ENCODE results near the gene AGL. TPM values are rescaled to one million over a fixed set of nuclear protein-coding genes. Genes with fewer than 3 reads are reported as not detected.

Gene AGL
- total and polyA plus RNA-seq, 10 of the 15 experiments (the other 5 are each of a cell fraction or from before 2014, with no cell fraction given), result 5.6 to 21.6 (median 13.7) TPM

GRCh38 chr1:99818063-99818699, 32.0 kb upstream of the AGL start:
- in situ Hi-C loops (cut with MboI) (no loop called here), intact Hi-C loops (cut with micrococcal nuclease; ENCODE audit: unreplicated experiment) (no loop called here)
- no peak overlapping the region for H3K9ac ChIP-seq (ENCODE audit: control insufficient read depth, insufficient read depth, low read length)
- WGBS (ENCODE audit: insufficient coverage, insufficient replicate concordance, low lambda C conversion rate, missing lambda C conversion rate), result 82% methylated on average over 3 of the region's 3 CpGs
- BruUV-seq (replicated peaks), result no TSS peak
- ATAC-seq (no peak), FAIRE-seq (no peak), DNase-seq (ENCODE audit: low read depth, low spot score) (no peak)
- H3K4me3 ChIP-seq, result no peak overlapping the region
- H3K36me3 ChIP-seq (ENCODE audit: control insufficient read depth in 2 of 2, insufficient read depth in 2 of 2, low read length in 1 of 2), result no peaks in the 10 kb centered on the region
- no peaks in the 10 kb centered on the region for H3K27me3 ChIP-seq (replicated peaks in 1 of 2; ENCODE audit: control insufficient read depth in 2 of 2, insufficient read depth in 2 of 2, low read length in 1 of 2)
- ChIA-PET POLR2A (no interaction called here), SMC1A (ENCODE audit: uncharacterized antibody, unreplicated experiment) (interaction anchor here (1.8 kb wide), 1 partner anchor 641 kb away, joined by 4 read pairs; no protein-coding TSS in a partner anchor), RAD21 (ENCODE audit: unreplicated experiment) (no interaction called here), CTCF (interaction anchor here (0.7 kb wide), 1 partner anchor 642 kb away, joined by 3 read pairs; no protein-coding TSS in a partner anchor)
- no peaks in the 10 kb centered on the region for H3K9me3 ChIP-seq (replicated peaks; ENCODE audit: control insufficient read depth, insufficient read depth, low read length)
- H3K27ac ChIP-seq (ENCODE audit: control insufficient read depth, insufficient read depth), result no peak overlapping the region
- H2AFZ ChIP-seq (ENCODE audit: control insufficient read depth, low read depth, low read length), result no peak overlapping the region
- H3K79me2 ChIP-seq (ENCODE audit: control insufficient read depth, insufficient read depth, low read length), result no peaks in the 10 kb centered on the region
- peaks cover 3% of the 10 kb centered on the region; the same call in 1 of the 2 replicates for H3K4me1 ChIP-seq (ENCODE audit: control insufficient read depth, insufficient read depth, low read length)
- no peaks in the 10 kb centered on the region for H4K20me1 ChIP-seq (ENCODE audit: control insufficient read depth, insufficient read depth)
- TF ChIP-seq NFYB (IDR thresholded peaks at IDR 0.05; ENCODE audit: insufficient read depth, low read depth, low read length), result no peak
- no peak for TF ChIP-seq TBL1XR1 (IDR thresholded peaks at IDR 0.05; ENCODE audit: low read depth, low read length)
- TF ChIP-seq SUZ12 (IDR thresholded peaks at IDR 0.05; ENCODE audit: unreplicated experiment), result no peak
- no peak for TF ChIP-seq HDGF (IDR thresholded peaks at IDR 0.05)
- no peak for TF ChIP-seq SIN3A (IDR thresholded peaks at IDR 0.05; ENCODE audit: low read depth, low read length)
- no peak for TF ChIP-seq PBX3 (IDR thresholded peaks at IDR 0.05; ENCODE audit: insufficient replicate concordance, low read depth, low read length)
- no peak for TF ChIP-seq NR2F1 (conservative IDR thresholded peaks at IDR 0.05)
- TF ChIP-seq MTA3 (IDR thresholded peaks at IDR 0.05; ENCODE audit: borderline replicate concordance, low read length), result no peak
- no peak for TF ChIP-seq MYC (IDR thresholded peaks at IDR 0.05; ENCODE audit: insufficient read depth, insufficient read length, insufficient replicate concordance, low read length, severe bottlenecking)
- TF ChIP-seq USF1 (IDR thresholded peaks at IDR 0.05; ENCODE audit: borderline replicate concordance, extremely low read length, insufficient read depth, low read depth, low read length), result no peak
- no peak overlapping the region for H3K4me2 ChIP-seq (ENCODE audit: control insufficient read depth, insufficient read depth)

Measured in GM12878 (cell line).